H1 (cell line): ENCODE data around the gene NHERF2. TPM values are rescaled to one million over a fixed set of nuclear protein-coding genes. Genes with fewer than 3 reads are reported as not detected.

ENCODE experiments used
- CTCF ChIA-PET: fragments of 300-600 bp; sonication (Branson Sonifier 250); formaldehyde crosslinking; loops from one replicate; lab custom pipeline; 2021; ENCODE audit not compliant: partially characterized antibody; lab: Charles Lee
- POLR2A ChIA-PET: fragments of 300-600 bp; sonication (Branson Sonifier 250); formaldehyde crosslinking; loops from one replicate; lab custom pipeline; 2021; ENCODE audit warnings: inconsistent platforms; ENCODE audit not compliant: partially characterized antibody; lab: Charles Lee
- DNase-seq, 2 experiments: peaks; one replicate each; pipeline versions ENCODE4 v3.0.0 to v3.0.0-alpha.2; 2010 to 2022; ENCODE audit warnings: low spot score in 2 of 2, low read depth in 1 of 2, mixed read lengths in 1 of 2
- FAIRE-seq: peaks from 2 replicates; lab custom pipeline; 2011; peaks lifted over from hg19 to GRCh38; lab: Jason Lieb, UNC
- H2AFZ ChIP-seq: 2 replicates; pipeline ENCODE4 v1.8.1; 2012; ENCODE audit warnings: low read length, inconsistent platforms
- H2AK5ac ChIP-seq: 2 replicates; pipeline ENCODE4 v1.6.1; 2013; ENCODE audit warnings: low read depth, low read length
- H2BK120ac ChIP-seq: replicated peaks from 2 replicates; pipeline ENCODE3; 2013; ENCODE audit warnings: low read depth, low read length, inconsistent platforms
- H2BK12ac ChIP-seq: 2 replicates; pipeline ENCODE4 v1.6.1; 2013; ENCODE audit warnings: low read depth, low read length
- H2BK15ac ChIP-seq: 2 replicates; pipeline ENCODE4 v1.6.1; 2013; ENCODE audit warnings: low read length
- H2BK20ac ChIP-seq: 2 replicates; pipeline ENCODE4 v1.6.1; 2013; ENCODE audit warnings: low read length
- H2BK5ac ChIP-seq: 2 replicates; pipeline ENCODE4 v1.6.1; 2013; ENCODE audit warnings: low read depth, low read length
- H3K14ac ChIP-seq: 2 replicates; pipeline ENCODE4 v1.6.1; 2013; ENCODE audit warnings: inconsistent platforms; ENCODE audit not compliant: insufficient read length
- H3K18ac ChIP-seq: 2 replicates; pipeline ENCODE4 v1.6.1; 2013; ENCODE audit warnings: low read length; ENCODE audit errors: extremely low read depth
- H3K23ac ChIP-seq: 2 replicates; pipeline ENCODE4 v1.6.1; 2013; ENCODE audit warnings: inconsistent platforms; ENCODE audit not compliant: insufficient read length
- H3K23me2 ChIP-seq: 2 replicates; pipeline ENCODE4 v1.6.1; 2013; ENCODE audit warnings: low read depth, low read length
- H3K27ac ChIP-seq: 2 replicates; pipeline ENCODE4 v1.6.1; 2011; ENCODE audit warnings: low read depth, low read length, inconsistent platforms
- H3K27me3 ChIP-seq, 4 experiments: replicated peaks in 1 of 4; 1 replicate in 1 of 4; 2 replicates in 3 of 4; pipeline versions ENCODE4 v1.6.1 to v1.8.1; 2011 to 2013; ENCODE audit warnings: low read length in 3 of 4, mild to moderate bottlenecking in 3 of 4, inconsistent platforms in 2 of 4, mixed read lengths in 2 of 4, moderate library complexity in 1 of 4; ENCODE audit not compliant: control insufficient read depth in 3 of 4, insufficient read depth in 3 of 4; ENCODE audit errors: extremely low read depth in 1 of 4
- H3K36me3 ChIP-seq, 4 experiments: 2 replicates each; pipeline versions ENCODE4 v1.6.1 to v1.8.1; 2011 to 2013; ENCODE audit warnings: mild to moderate bottlenecking in 4 of 4, low read length in 3 of 4, moderate library complexity in 2 of 4, control low read depth in 1 of 4, inconsistent platforms in 1 of 4; ENCODE audit not compliant: insufficient read depth in 4 of 4, control insufficient read depth in 2 of 4
- H3K4ac ChIP-seq: replicated peaks from 2 replicates; pipeline ENCODE3; 2013; ENCODE audit warnings: low read length, low read depth, mixed read lengths, inconsistent platforms; ENCODE audit not compliant: insufficient read length
- H3K4me1 ChIP-seq, 4 experiments: replicated peaks in 1 of 4; 1 replicate in 1 of 4; 2 replicates in 3 of 4; pipeline versions ENCODE4 v1.6.1 to v1.8.1; 2011 to 2013; ENCODE audit warnings: low read length in 3 of 4, inconsistent platforms in 2 of 4, mixed read lengths in 1 of 4; ENCODE audit not compliant: insufficient read depth in 4 of 4, control insufficient read depth in 3 of 4
- H3K4me2 ChIP-seq, 2 experiments: 2 replicates each; pipeline versions ENCODE4 v1.6.1 to v1.8.1; 2011 to 2013; ENCODE audit warnings: low read depth in 2 of 2, low read length in 2 of 2, control low read depth in 1 of 2, inconsistent platforms in 1 of 2, mild to moderate bottlenecking in 1 of 2; ENCODE audit not compliant: insufficient read depth in 1 of 2
- H3K4me3 ChIP-seq, 4 experiments: fragments of 200-600, 300-600 bp in 1 of 4; sonication (generic), shearing (Covaris generic), sonication (Bioruptor Twin) in 1 of 4; 2 replicates each; pipeline versions ENCODE4 v1.5.1 to v1.8.1; 2011 to 2016; ENCODE audit warnings: low read length in 4 of 4, low read depth in 3 of 4, control low read depth in 2 of 4, inconsistent platforms in 2 of 4, mild to moderate bottlenecking in 2 of 4, mixed read lengths in 1 of 4, moderate library complexity in 1 of 4; ENCODE audit not compliant: insufficient read depth in 2 of 4; ENCODE audit errors: extremely low read depth in 1 of 4
- H3K56ac ChIP-seq: replicated peaks from 2 replicates; pipeline ENCODE3; 2013; ENCODE audit warnings: low read depth, mild to moderate bottlenecking, mixed read lengths, low read length, inconsistent platforms; ENCODE audit not compliant: insufficient read length
- H3K79me1 ChIP-seq: 2 replicates; pipeline ENCODE4 v1.6.1; 2013; ENCODE audit warnings: low read depth, low read length, control low read depth
- H3K79me2 ChIP-seq, 2 experiments: 2 replicates each; pipeline versions ENCODE4 v1.6.1 to v1.8.1; 2012 to 2013; ENCODE audit warnings: low read length in 2 of 2, mild to moderate bottlenecking in 2 of 2, inconsistent platforms in 1 of 2; ENCODE audit not compliant: insufficient read depth in 2 of 2, control insufficient read depth in 1 of 2
- H3K9ac ChIP-seq, 4 experiments: replicated peaks in 1 of 4; 1 replicate in 1 of 4; 2 replicates in 3 of 4; pipeline versions ENCODE4 v1.6.1 to v1.8.1; 2011 to 2013; ENCODE audit warnings: low read depth in 3 of 4, low read length in 3 of 4, control low read depth in 2 of 4, mild to moderate bottlenecking in 2 of 4, moderate library complexity in 2 of 4, inconsistent platforms in 1 of 4; ENCODE audit errors: extremely low read depth in 1 of 4
- H3K9me3 ChIP-seq, 2 experiments: 2 replicates each; pipeline versions ENCODE4 v1.6.1 to v1.8.1; 2012 to 2013; ENCODE audit warnings: mild to moderate bottlenecking in 2 of 2, moderate library complexity in 2 of 2, control low read depth in 1 of 2, inconsistent platforms in 1 of 2, low read depth in 1 of 2, low read length in 1 of 2, mixed read lengths in 1 of 2; ENCODE audit not compliant: insufficient read depth in 2 of 2
- H4K20me1 ChIP-seq, 2 experiments: replicated peaks in 1 of 2; 2 replicates each; pipeline versions ENCODE3 to v1.8.1; 2011 to 2013; ENCODE audit warnings: inconsistent platforms in 2 of 2, low read length in 2 of 2, mild to moderate bottlenecking in 1 of 2; ENCODE audit not compliant: insufficient read depth in 2 of 2, control insufficient read depth in 1 of 2
- H4K5ac ChIP-seq: 2 replicates; pipeline ENCODE4 v1.6.1; 2013; ENCODE audit warnings: low read length, low read depth, mixed read lengths, inconsistent platforms; ENCODE audit not compliant: insufficient read length
- H4K8ac ChIP-seq: 2 replicates; pipeline ENCODE4 v1.8.0; 2013; ENCODE audit warnings: mild to moderate bottlenecking, moderate library complexity, low read length, inconsistent platforms; ENCODE audit not compliant: insufficient read depth; ENCODE audit errors: extremely low read depth
- H4K91ac ChIP-seq: replicated peaks from 2 replicates; pipeline ENCODE3; 2013; ENCODE audit warnings: low read length, mixed read lengths, inconsistent platforms; ENCODE audit not compliant: insufficient read length
- ASH2L ChIP-seq: fragments of 200-600, 300-600 bp; sonication (generic); IDR thresholded peaks from one replicate; pipeline ENCODE4 v1.7.1; 2017; ENCODE audit warnings: low read length
- CBX5 ChIP-seq: fragments of 300-800, 300-1000 bp; sonication (generic); IDR thresholded peaks from 2 replicates; pipeline ENCODE4 v1.7.1; 2016; ENCODE audit warnings: antibody characterized with exemption, low read length, low read depth
- CTCF ChIP-seq, 3 experiments: IDR thresholded peaks; 1 replicate in 2 of 3; 2 replicates in 1 of 3; pipeline versions ENCODE4 v1.5.1 to v1.6.1; 2011; ENCODE audit warnings: low read length in 3 of 3, mild to moderate bottlenecking in 3 of 3, inconsistent platforms in 2 of 3, low read depth in 1 of 3, moderate library complexity in 1 of 3; ENCODE audit not compliant: insufficient read depth in 1 of 3; ENCODE audit errors: control extremely low read depth in 1 of 3
- EP300 ChIP-seq, 2 experiments: IDR thresholded peaks; 1 replicate in 1 of 2; 2 replicates in 1 of 2; pipeline ENCODE4 v1.6.1; 2011 to 2012; ENCODE audit warnings: low read depth in 2 of 2, low read length in 2 of 2, mild to moderate bottlenecking in 2 of 2, borderline replicate concordance in 1 of 2, inconsistent platforms in 1 of 2, moderate library complexity in 1 of 2
- FOSL1 ChIP-seq: IDR thresholded peaks from 2 replicates; pipeline ENCODE4 v1.6.1; 2011; ENCODE audit warnings: mild to moderate bottlenecking, low read depth, low read length, moderate library complexity; ENCODE audit not compliant: insufficient read depth
- GTF2F1 ChIP-seq: IDR thresholded peaks from 2 replicates; pipeline ENCODE4 v1.6.1; 2012; ENCODE audit warnings: low read depth, low read length, improper control_type of control experiment, borderline replicate concordance
- MAFK ChIP-seq: IDR thresholded peaks from 2 replicates; pipeline ENCODE4 v1.6.1; 2012; ENCODE audit warnings: low read depth, mild to moderate bottlenecking, improper control_type of control experiment, low read length
- NANOG ChIP-seq: IDR thresholded peaks from 2 replicates; pipeline ENCODE4 v1.6.1; 2011; ENCODE audit warnings: low read length, low read depth, mild to moderate bottlenecking, inconsistent platforms; ENCODE audit not compliant: insufficient read depth, poor library complexity, severe bottlenecking
- NRF1 ChIP-seq: IDR thresholded peaks from 2 replicates; pipeline ENCODE4 v1.6.1; 2011; ENCODE audit warnings: mild to moderate bottlenecking, low read depth, low read length, improper control_type of control experiment
- POLR2A ChIP-seq, 2 experiments: IDR thresholded peaks; 1 replicate in 1 of 2; 2 replicates in 1 of 2; pipeline ENCODE4 v1.6.1; 2011; ENCODE audit warnings: low read depth in 2 of 2, low read length in 2 of 2, mild to moderate bottlenecking in 2 of 2; ENCODE audit errors: control extremely low read depth in 1 of 2
- SAP30 ChIP-seq: fragments of 300-600 bp; sonication (generic); IDR thresholded peaks from 2 replicates; pipeline ENCODE4 v1.7.1; 2012; ENCODE audit warnings: low read length, moderate library complexity, mild to moderate bottlenecking, inconsistent platforms; ENCODE audit not compliant: insufficient read depth, insufficient replicate concordance
- WGBS, 2 experiments: shearing (Covaris generic) in 1 of 2; methylation state at CpG; one replicate each; pipeline versions ENCODE4 v1.1.6 to v1.1.7; 2013 to 2015; ENCODE audit warnings: low lambda C conversion rate in 2 of 2, mixed read lengths in 2 of 2, inconsistent platforms in 1 of 2, low coverage in 1 of 2, missing lambda C conversion rate in 1 of 2; ENCODE audit not compliant: insufficient replicate concordance in 2 of 2, insufficient coverage in 1 of 2, insufficient read length in 1 of 2; ENCODE audit errors: extremely low coverage in 1 of 2, missing lambda C conversion rate in 1 of 2; 5-methylcytosine and 5-hydroxymethylcytosine counted together
- polyA plus RNA-seq, 7 experiments: library from polyadenylated mRNA; depleted of rRNA in 3 of 7; stranded (reverse) in 5 of 7; unstranded in 2 of 7; fragments of >200 nt in 5 of 7; fragments of 200-250 nt in 2 of 7; gene quantifications; 1 replicate in 5 of 7; 2 replicates in 1 of 7; 4 replicates in 1 of 7; pipeline versions ENCODE4 v1.2.1 to v1.2.3, GENCODE V29; 2011 to 2013; ENCODE audit warnings: missing spikeins in 2 of 7, mixed read lengths in 2 of 7
- total RNA-seq: library from RNA; stranded (reverse); fragmentation: NEBNext Ultra II Directional; extraction: Animal tissue kit (Norgen Biotek cat#: 25700); gene quantifications from 2 replicates; pipeline ENCODE4 v1.2.1, GENCODE V29; 2021

NHERF2 gene
- total and polyA plus RNA-seq, 2 of the 8 experiments (the other 6 are each of a cell fraction or from before 2014, with no cell fraction given), result 13.9 to 19.3 TPM

GRCh38 chr16:2015947-2016208, 10.8 kb upstream of the NHERF2 start:
- H3K4ac ChIP-seq, result no peak overlapping the region
- no peak overlapping the region for H2BK5ac ChIP-seq
- no peak overlapping the region for H2BK12ac ChIP-seq
- peaks cover 0 to 15% (median 2%) of the 10 kb centered on the region in 4 experiments; a peak in 4 of 7 replicates for H3K4me1 ChIP-seq
- H3K23me2 ChIP-seq, result peaks cover 8% of the 10 kb centered on the region; the same call in 1 of the 2 replicates
- H3K9ac ChIP-seq, result no peak overlapping the region
- 94% methylated on average over 7 of the region's 7 CpGs; no CpG with 5 or more reads in 1 of the 2 experiments for WGBS, 2 experiments
- DNase-seq (no peak), FAIRE-seq (no peak)
- H2BK20ac ChIP-seq, result no peak overlapping the region
- no peaks in the 10 kb centered on the region for H3K79me1 ChIP-seq
- H3K4me2 ChIP-seq, result no peak overlapping the region
- no peaks in the 10 kb centered on the region for H4K20me1 ChIP-seq
- no peak overlapping the region for H3K14ac ChIP-seq
- no peak overlapping the region for H4K91ac ChIP-seq
- POLR2A ChIA-PET, result interaction anchor here (0.9 to 1.3 kb wide), 4 partner anchors 11 to 137 kb away, joined by 3 to 7 read pairs (median 6); partner anchors contain the start of gene RPS2
- H3K23ac ChIP-seq, result no peak overlapping the region
- H3K18ac ChIP-seq, result no peak overlapping the region
- H3K36me3 ChIP-seq, result peaks cover 0 to 5% (median 0%) of the 10 kb centered on the region in 4 experiments; a peak in 1 of 8 replicates
- H3K9me3 ChIP-seq, result no peaks in the 10 kb centered on the region
- H3K79me2 ChIP-seq, result no peaks in the 10 kb centered on the region
- no peak overlapping the region for H3K4me3 ChIP-seq
- H4K8ac ChIP-seq, result no peak overlapping the region
- H3K27ac ChIP-seq, result no peak overlapping the region
- no peak overlapping the region for H2BK15ac ChIP-seq
- CTCF ChIA-PET, result interaction anchor here (0.8 to 3.3 kb wide), 19 partner anchors 8 to 166 kb away, joined by 3 to 18 read pairs (median 5); partner anchors contain the start of gene PKD1
- no peak overlapping the region for H2AFZ ChIP-seq
- no peak overlapping the region for H2BK120ac ChIP-seq
- H4K5ac ChIP-seq, result no peak overlapping the region
- no peak overlapping the region for H2AK5ac ChIP-seq
- no peak overlapping the region for H3K56ac ChIP-seq
- H3K27me3 ChIP-seq, result peaks cover 18 to 28% (median 22%) of the 10 kb centered on the region in 4 experiments
- no peak for TF ChIP-seq SAP30
- no peak for TF ChIP-seq CBX5
- TF ChIP-seq MAFK, result no peak
- no peak for TF ChIP-seq EP300 (IDR thresholded peaks at IDR 0.05; ENCODE audit: borderline replicate concordance in 1 of 2, low read depth in 2 of 2, low read length in 2 of 2)
- TF ChIP-seq CTCF (IDR thresholded peaks at IDR 0.05; ENCODE audit: control extremely low read depth in 1 of 3, insufficient read depth in 1 of 3, low read depth in 1 of 3, low read length in 3 of 3), result no peak
- no peak for TF ChIP-seq ASH2L
- no peak for TF ChIP-seq POLR2A (IDR thresholded peaks at IDR 0.05; ENCODE audit: control extremely low read depth in 1 of 2, low read depth in 2 of 2, low read length in 2 of 2)
- no peak for TF ChIP-seq FOSL1
- no peak for TF ChIP-seq GTF2F1
- no peak for TF ChIP-seq NRF1
- TF ChIP-seq NANOG, result no peak
